Gastrocnemius medialis (tissue), 4 donors: ENCODE data around the gene CD177.

Experiments
- CTCF ChIP-seq, 5 experiments: fragments of 450-650 bp in 3 of 5; fragments of 200-600 bp in 2 of 5; sonication (generic) in 2 of 5; IDR thresholded peaks in 4 of 5; conservative IDR thresholded peaks in 1 of 5; 1 replicate in 4 of 5; 2 replicates in 1 of 5; pipeline ENCODE4 v1.5.1; 2016 to 2019; ENCODE audit warnings: antibody characterized with exemption in 5 of 5, mild to moderate bottlenecking in 3 of 5, moderate library complexity in 3 of 5
- POLR2A ChIP-seq, 2 donors: fragments of 450-650 bp; IDR thresholded peaks; one replicate each; pipeline ENCODE4 v1.6.1; 2017; ENCODE audit warnings: antibody characterized with exemption in 2 of 2, mild to moderate bottlenecking in 2 of 2, moderate library complexity in 2 of 2

GRCh38 chr19:43318796-43319314 is 34.6 kb upstream of the CD177 start:
- TF ChIP-seq CTCF (IDR thresholded peaks at IDR 0.05 in 4 of 5, conservative IDR thresholded peaks at IDR 0.05 in 1 of 5), result no peak
- no peak for TF ChIP-seq POLR2A (IDR thresholded peaks at IDR 0.05)
